Measurements from ENCODE around the gene SIPA1L2.

Gene SIPA1L2

DNA sequence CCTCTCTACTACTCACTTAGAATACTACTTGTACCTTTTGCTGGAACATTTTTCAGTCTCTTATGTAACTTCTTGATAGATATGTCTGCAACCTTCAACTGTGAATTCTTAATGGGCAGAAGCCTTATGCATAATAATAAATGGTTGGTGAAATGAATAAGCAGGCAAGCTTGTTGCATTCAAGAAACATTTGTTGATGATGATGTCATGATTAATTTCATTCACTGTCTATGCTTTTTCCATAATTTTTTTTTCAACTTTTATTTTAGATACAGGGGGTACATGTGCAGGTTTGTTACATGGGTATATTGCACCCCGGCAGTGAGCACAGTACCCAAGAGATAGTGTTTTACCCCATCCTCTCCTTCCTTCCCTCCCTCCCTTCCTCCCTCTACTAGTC lies 48.0 kb downstream of the SIPA1L2 start:
- TF ChIP-seq TAF1 (IDR thresholded peaks at IDR 0.05; ENCODE audit: borderline replicate concordance, insufficient read depth, low read length) (no peak), POLR2AphosphoS5 (IDR thresholded peaks at IDR 0.05; ENCODE audit: low read depth, low read length) (no peak), SIN3A (IDR thresholded peaks at IDR 0.05; ENCODE audit: borderline replicate concordance, insufficient read depth, low read length) (no peak), FOXP2 (optimal IDR thresholded peaks at IDR 0.05; ENCODE audit: borderline replicate concordance, extremely low read depth, extremely low read length, insufficient read depth) (no peak)
- TF ChIP-seq, protein P1, sequence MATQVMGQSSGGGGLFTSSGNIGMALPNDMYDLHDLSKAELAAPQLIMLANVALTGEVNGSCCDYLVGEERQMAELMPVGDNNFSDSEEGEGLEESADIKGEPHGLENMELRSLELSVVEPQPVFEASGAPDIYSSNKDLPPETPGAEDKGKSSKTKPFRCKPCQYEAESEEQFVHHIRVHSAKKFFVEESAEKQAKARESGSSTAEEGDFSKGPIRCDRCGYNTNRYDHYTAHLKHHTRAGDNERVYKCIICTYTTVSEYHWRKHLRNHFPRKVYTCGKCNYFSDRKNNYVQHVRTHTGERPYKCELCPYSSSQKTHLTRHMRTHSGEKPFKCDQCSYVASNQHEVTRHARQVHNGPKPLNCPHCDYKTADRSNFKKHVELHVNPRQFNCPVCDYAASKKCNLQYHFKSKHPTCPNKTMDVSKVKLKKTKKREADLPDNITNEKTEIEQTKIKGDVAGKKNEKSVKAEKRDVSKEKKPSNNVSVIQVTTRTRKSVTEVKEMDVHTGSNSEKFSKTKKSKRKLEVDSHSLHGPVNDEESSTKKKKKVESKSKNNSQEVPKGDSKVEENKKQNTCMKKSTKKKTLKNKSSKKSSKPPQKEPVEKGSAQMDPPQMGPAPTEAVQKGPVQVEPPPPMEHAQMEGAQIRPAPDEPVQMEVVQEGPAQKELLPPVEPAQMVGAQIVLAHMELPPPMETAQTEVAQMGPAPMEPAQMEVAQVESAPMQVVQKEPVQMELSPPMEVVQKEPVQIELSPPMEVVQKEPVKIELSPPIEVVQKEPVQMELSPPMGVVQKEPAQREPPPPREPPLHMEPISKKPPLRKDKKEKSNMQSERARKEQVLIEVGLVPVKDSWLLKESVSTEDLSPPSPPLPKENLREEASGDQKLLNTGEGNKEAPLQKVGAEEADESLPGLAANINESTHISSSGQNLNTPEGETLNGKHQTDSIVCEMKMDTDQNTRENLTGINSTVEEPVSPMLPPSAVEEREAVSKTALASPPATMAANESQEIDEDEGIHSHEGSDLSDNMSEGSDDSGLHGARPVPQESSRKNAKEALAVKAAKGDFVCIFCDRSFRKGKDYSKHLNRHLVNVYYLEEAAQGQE (IDR thresholded peaks at IDR 0.05; ENCODE audit: insufficient read depth in 1 of 2, low read depth in 2 of 2, low read length in 2 of 2) = no peak

All from PFSK-1 (cell line).